ENCODE results near the gene FAM120B.
A peak's percentile ranks its signal among the peaks of the same experiment; 100 is the strongest.

Gene FAM120B

GRCh38 chr6:170435766-170436165, 129.2 kb downstream of the FAM120B start:
- no peak for DNase-seq (ENCODE audit: low read depth, low spot score)
- no peak overlapping the region for H3K27ac ChIP-seq

- H3K27ac ChIP-seq, result no peak overlapping the region
- no peak for DNase-seq (ENCODE audit: low read depth, low spot score)
Measured at GRCh38 chr6:170436209-170436809, 129.8 kb downstream of the FAM120B start.

GRCh38 chr6:170437719-170438401, 131.3 kb downstream of the FAM120B start:
- H3K27ac ChIP-seq, result peak overlapping the region; percentile 42
- DNase-seq (ENCODE audit: low read depth, low spot score), result no peak

- H3K27ac ChIP-seq, result peak overlapping the region; percentile 42
- peak; percentile 98 for DNase-seq (ENCODE audit: low read depth, low spot score)
Measured at GRCh38 chr6:170438402-170438753, 131.8 kb downstream of the FAM120B start.

GRCh38 chr6:170438861-170439260, 132.3 kb downstream of the FAM120B start:
- DNase-seq (ENCODE audit: low read depth, low spot score), result no peak
- no peak overlapping the region for H3K27ac ChIP-seq

- DNase-seq (ENCODE audit: low read depth, low spot score), result no peak
Measured at GRCh38 chr6:170439366-170440361, 133.1 kb downstream of the FAM120B start.

GRCh38 chr6:170440437-170440836, 133.9 kb downstream of the FAM120B start:
- no peak for DNase-seq (ENCODE audit: low read depth, low spot score)
- H3K27ac ChIP-seq, result no peak overlapping the region

More at GRCh38 chr6:170439366-170440361, 133.1 kb downstream of the FAM120B start:
- H3K27ac ChIP-seq, result no peak overlapping the region

GRCh38 chr6:170441316-170441715, 134.8 kb downstream of the FAM120B start:
- DNase-seq (ENCODE audit: low read depth, low spot score), result no peak
- H3K27ac ChIP-seq, result no peak overlapping the region

GRCh38 chr6:170442596-170442995, 136.0 kb downstream of the FAM120B start:
- no peak for DNase-seq (ENCODE audit: low read depth, low spot score)
- no peak overlapping the region for H3K27ac ChIP-seq

- no peak for DNase-seq (ENCODE audit: low read depth, low spot score)
- H3K27ac ChIP-seq, result no peak overlapping the region
Measured at GRCh38 chr6:170443151-170443662, 136.6 kb downstream of the FAM120B start.

GRCh38 chr6:170444056-170444591, 137.6 kb downstream of the FAM120B start:
- no peak for DNase-seq (ENCODE audit: low read depth, low spot score)
- no peak overlapping the region for H3K27ac ChIP-seq

- DNase-seq (ENCODE audit: low read depth, low spot score), result no peak
- H3K27ac ChIP-seq, result no peak overlapping the region
Measured at GRCh38 chr6:170444811-170445211, 138.3 kb downstream of the FAM120B start.

GRCh38 chr6:170445487-170445886, 138.9 kb downstream of the FAM120B start:
- H3K27ac ChIP-seq, result no peak overlapping the region

GRCh38 chr6:170445971-170446370, 139.4 kb downstream of the FAM120B start:
- no peak overlapping the region for H3K27ac ChIP-seq
- no peak for DNase-seq (ENCODE audit: low read depth, low spot score)

More at GRCh38 chr6:170445487-170445886, 138.9 kb downstream of the FAM120B start:
- DNase-seq (ENCODE audit: low read depth, low spot score), result no peak

GRCh38 chr6:170446841-170447560, 140.4 kb downstream of the FAM120B start:
- DNase-seq (ENCODE audit: low read depth, low spot score), result no peak
- H3K27ac ChIP-seq, result no peak overlapping the region

- H3K27ac ChIP-seq, result no peak overlapping the region
- DNase-seq (ENCODE audit: low read depth, low spot score), result no peak
Measured at GRCh38 chr6:170447561-170447930, 141.0 kb downstream of the FAM120B start.

- DNase-seq (ENCODE audit: low read depth, low spot score), result no peak
- no peak overlapping the region for H3K27ac ChIP-seq
Measured at GRCh38 chr6:170448317-170448716, 141.8 kb downstream of the FAM120B start.

GRCh38 chr6:170448751-170449630, 142.4 kb downstream of the FAM120B start:
- no peak overlapping the region for H3K27ac ChIP-seq
- DNase-seq (ENCODE audit: low read depth, low spot score), result no peak
